Nephron (organoid): Measurements from ENCODE around the gene CD46.

ENCODE experiments used
- H3K27ac Mint-ChIP-seq, 3 experiments: 2 replicates each; pipeline ENCODE4 v1.8.0; 2020; ENCODE audit warnings: mixed read lengths in 3 of 3, mild to moderate bottlenecking in 2 of 3, moderate library complexity in 1 of 3
- H3K27me3 Mint-ChIP-seq: 2 replicates; pipeline ENCODE4 v1.8.0; 2021; ENCODE audit warnings: low read depth, mild to moderate bottlenecking, moderate library complexity, mixed read lengths
- H3K36me3 Mint-ChIP-seq: 2 replicates; pipeline ENCODE4 v1.8.0; 2020; ENCODE audit warnings: low read depth, mixed read lengths
- H3K4me1 Mint-ChIP-seq: 2 replicates; pipeline ENCODE4 v1.8.0; 2020; ENCODE audit warnings: mixed read lengths
- H3K4me3 Mint-ChIP-seq, 3 experiments: 2 replicates each; pipeline ENCODE4 v1.8.0; 2020; ENCODE audit warnings: mild to moderate bottlenecking in 3 of 3, mixed read lengths in 3 of 3, moderate library complexity in 2 of 3
- H3K9me3 Mint-ChIP-seq: 2 replicates; pipeline ENCODE4 v1.8.0; 2020; ENCODE audit warnings: mixed read lengths
- TF ChIP-seq, protein P1 (sequence below), 3 experiments: fragments of 200-600 bp; sonication (generic); IDR thresholded peaks; one replicate each; pipeline ENCODE4 v1.5.0; 2021; ENCODE audit warnings: antibody characterized with exemption in 3 of 3; ENCODE audit not compliant: unreplicated experiment in 3 of 3

Gene CD46

DNA sequence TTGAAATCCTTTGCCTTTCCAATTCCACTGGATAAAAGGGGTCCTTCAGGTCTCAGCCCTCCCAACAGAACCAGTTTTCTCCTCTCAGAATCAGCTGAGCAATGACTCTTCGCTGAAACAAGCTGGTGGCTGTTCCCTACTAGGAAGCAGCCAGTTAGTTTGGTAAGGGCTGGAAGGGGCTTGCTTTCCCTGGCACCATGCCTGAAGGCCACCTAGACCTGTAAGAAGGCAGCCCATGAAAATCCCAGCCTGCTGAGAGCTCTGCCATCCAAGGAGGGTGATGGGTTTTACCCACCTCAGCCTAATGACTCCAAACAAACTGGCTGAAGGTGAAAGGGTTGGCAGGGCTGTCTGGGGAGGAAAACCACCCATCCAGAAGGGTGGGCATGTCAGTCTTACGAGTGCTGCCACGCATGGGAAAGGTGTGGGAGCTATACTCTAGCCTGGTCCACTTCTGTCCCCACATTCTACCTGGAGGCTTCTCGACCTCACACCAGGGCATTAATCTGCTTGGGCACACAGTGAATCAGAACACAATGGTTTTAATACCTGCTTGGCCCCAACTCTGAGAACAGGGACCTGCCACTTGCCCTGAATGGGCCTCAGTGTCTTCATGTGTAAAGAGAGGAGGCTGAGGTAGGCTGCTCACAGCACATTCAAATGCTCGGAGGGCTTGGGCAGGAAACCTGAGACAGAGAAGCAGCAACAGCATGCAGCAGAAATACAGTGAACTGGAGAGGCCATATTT is 53.0 kb downstream of the CD46 start:
- H3K27ac Mint-ChIP-seq, result no peak overlapping the region
- H3K36me3 Mint-ChIP-seq, result no peaks in the 10 kb centered on the region
- peaks cover 5% of the 10 kb centered on the region for H3K27me3 Mint-ChIP-seq
- no peaks in the 10 kb centered on the region for H3K9me3 Mint-ChIP-seq
- H3K4me1 Mint-ChIP-seq, result no peaks in the 10 kb centered on the region
- TF ChIP-seq, protein P1, sequence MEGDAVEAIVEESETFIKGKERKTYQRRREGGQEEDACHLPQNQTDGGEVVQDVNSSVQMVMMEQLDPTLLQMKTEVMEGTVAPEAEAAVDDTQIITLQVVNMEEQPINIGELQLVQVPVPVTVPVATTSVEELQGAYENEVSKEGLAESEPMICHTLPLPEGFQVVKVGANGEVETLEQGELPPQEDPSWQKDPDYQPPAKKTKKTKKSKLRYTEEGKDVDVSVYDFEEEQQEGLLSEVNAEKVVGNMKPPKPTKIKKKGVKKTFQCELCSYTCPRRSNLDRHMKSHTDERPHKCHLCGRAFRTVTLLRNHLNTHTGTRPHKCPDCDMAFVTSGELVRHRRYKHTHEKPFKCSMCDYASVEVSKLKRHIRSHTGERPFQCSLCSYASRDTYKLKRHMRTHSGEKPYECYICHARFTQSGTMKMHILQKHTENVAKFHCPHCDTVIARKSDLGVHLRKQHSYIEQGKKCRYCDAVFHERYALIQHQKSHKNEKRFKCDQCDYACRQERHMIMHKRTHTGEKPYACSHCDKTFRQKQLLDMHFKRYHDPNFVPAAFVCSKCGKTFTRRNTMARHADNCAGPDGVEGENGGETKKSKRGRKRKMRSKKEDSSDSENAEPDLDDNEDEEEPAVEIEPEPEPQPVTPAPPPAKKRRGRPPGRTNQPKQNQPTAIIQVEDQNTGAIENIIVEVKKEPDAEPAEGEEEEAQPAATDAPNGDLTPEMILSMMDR (IDR thresholded peaks at IDR 0.05; ENCODE audit: unreplicated experiment in 3 of 3), result no peak
- H3K4me3 Mint-ChIP-seq, result no peak overlapping the region

DNA sequence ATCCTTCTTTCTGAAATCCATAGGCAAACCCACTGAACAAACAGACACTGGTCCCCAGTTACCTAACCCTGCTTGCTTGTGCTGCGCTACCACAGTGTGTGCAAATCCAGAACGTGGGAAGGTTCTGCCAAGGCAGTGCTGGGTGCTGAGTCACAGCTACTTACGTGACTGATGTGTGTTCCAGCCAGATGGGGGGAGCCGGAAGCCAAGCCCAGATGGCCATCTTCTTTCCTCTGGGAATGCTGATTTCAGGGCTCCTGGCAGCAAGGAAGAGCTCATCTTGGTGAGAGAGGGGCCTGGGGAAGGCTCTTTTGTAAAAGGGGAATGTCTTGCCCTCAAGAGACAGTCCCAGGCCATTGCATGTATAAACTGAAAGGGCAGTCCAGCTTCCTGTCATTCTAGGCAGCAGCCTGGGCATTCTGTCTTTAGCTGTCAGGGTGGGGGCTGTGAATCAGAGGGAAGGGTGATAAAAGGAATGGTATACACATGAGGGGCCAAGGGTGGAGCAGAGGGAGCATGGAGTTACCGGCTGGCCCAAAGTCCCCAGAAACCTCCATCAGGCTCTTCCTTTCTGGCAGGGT is 54.1 kb downstream of the CD46 start:
- H3K27me3 Mint-ChIP-seq, result peaks cover 5% of the 10 kb centered on the region
- TF ChIP-seq, protein P1 (IDR thresholded peaks at IDR 0.05; ENCODE audit: unreplicated experiment in 3 of 3), result no peak
- no peak overlapping the region for H3K4me3 Mint-ChIP-seq
- no peaks in the 10 kb centered on the region for H3K4me1 Mint-ChIP-seq
- H3K9me3 Mint-ChIP-seq, result no peaks in the 10 kb centered on the region
- H3K27ac Mint-ChIP-seq, result no peak overlapping the region
- no peaks in the 10 kb centered on the region for H3K36me3 Mint-ChIP-seq

DNA sequence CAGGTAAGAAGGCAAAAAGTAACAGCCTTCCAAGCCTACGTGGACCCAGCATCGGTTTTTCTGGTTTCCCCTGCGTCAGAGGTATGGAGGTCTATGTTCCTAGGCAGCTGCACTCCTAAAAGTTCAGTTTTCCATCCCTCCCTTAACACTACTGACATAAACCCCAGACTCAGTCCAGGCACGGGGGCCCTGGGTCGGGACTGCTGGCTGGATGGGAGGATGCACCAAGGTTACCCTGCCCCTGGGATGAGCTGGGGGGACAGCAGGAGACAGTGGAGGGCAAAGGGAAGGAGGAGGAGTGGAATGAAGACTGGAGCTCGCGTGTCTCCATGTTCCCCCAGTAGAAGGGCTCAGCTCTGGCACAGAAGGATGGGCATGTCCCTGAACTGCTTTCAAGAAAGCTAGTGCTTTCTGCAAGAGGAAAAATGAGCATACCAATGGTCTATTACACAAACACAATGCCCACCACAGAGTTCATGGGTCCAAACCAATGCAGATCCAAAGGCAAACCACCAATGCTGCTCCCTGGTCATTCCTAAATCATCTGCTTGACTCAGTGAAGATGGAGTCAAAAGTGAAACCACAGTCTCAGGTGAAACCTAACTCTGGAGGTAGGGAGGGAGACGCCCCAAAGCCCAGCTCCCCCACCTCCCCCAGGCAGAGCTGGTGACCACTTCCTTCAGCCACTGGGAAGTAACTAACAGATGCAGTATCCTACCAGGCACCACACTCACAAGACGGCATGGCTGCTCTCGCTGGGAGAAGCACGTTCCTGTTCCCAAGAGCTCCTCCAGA is 54.9 kb downstream of the CD46 start:
- no peaks in the 10 kb centered on the region for H3K36me3 Mint-ChIP-seq
- no peak overlapping the region for H3K27ac Mint-ChIP-seq
- H3K4me3 Mint-ChIP-seq, result no peak overlapping the region
- TF ChIP-seq, protein P1 (IDR thresholded peaks at IDR 0.05; ENCODE audit: unreplicated experiment in 3 of 3), result no peak
- H3K27me3 Mint-ChIP-seq, result peaks cover 5% of the 10 kb centered on the region
- H3K4me1 Mint-ChIP-seq, result no peaks in the 10 kb centered on the region
- H3K9me3 Mint-ChIP-seq, result no peaks in the 10 kb centered on the region

DNA sequence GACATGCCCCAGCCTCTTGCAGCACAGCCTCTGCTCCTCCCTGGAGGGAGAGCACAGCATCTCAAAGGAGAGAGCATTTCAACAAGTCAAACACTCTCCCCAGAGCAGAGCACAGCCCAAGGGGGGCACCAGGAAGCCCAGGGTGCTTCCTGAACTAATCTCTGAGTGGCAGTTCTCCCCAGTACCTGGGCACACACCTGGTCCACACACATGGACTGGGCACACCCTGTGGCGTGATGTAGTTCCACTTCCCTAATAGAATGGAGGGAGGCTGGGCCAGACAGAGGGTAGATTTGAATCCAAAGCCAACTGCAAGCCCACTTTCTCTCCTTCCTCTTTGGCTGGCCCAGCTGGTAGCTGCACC is 55.5 kb downstream of the CD46 start:
- H3K4me3 Mint-ChIP-seq, result no peak overlapping the region
- TF ChIP-seq, protein P1 (IDR thresholded peaks at IDR 0.05; ENCODE audit: unreplicated experiment in 3 of 3), result no peak
- H3K27ac Mint-ChIP-seq, result no peak overlapping the region
- peaks cover 5% of the 10 kb centered on the region for H3K27me3 Mint-ChIP-seq
- H3K36me3 Mint-ChIP-seq, result no peaks in the 10 kb centered on the region
- no peaks in the 10 kb centered on the region for H3K9me3 Mint-ChIP-seq
- no peaks in the 10 kb centered on the region for H3K4me1 Mint-ChIP-seq

DNA sequence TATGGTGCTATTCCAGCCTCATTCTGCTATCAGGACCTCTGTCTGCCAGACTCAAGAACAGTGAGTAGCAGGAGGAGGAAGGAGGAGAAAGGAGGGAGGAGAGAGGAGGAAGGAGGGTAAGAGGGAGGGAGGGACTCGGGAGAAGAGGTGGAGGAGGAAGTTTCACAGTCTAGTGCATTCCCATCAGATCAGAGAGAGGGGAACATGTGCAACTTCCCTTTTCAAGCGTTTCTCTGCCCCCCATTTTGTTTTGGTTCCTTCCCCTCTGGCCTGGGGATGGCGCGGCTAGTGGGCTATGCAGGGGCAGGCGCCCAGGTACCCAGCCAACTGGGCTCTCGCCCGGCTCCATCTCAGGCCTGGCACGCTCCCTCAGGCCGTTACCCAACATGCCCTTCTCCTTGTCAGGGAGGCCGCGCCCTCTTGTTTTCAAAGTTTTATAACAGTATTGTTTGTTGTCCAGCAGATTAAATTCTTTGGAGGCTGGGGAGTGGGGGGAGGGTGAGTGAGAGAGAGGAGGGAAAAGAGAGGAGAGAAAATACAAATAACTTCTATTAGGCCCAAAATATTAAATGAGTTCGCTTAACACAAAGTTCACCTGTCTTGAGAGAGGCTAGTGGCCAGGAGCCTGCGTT is 56.0 kb downstream of the CD46 start:
- Mint-ChIP-seq H3K36me3 (no peaks in the 10 kb centered on the region), H3K4me3 (no peak overlapping the region), H3K9me3 (no peaks in the 10 kb centered on the region), H3K4me1 (no peaks in the 10 kb centered on the region), H3K27me3 (peaks cover 5% of the 10 kb centered on the region), H3K27ac (no peak overlapping the region)
- TF ChIP-seq, protein P1 (IDR thresholded peaks at IDR 0.05; ENCODE audit: unreplicated experiment in 3 of 3), result no peak
